Rectal smooth muscle tissue (tissue), 1 donor: ENCODE data around the gene KRT84.

ENCODE experiments used
- H3K27ac ChIP-seq: one replicate; pipeline ENCODE4 v1.7.0; 2013; ENCODE audit warnings: low read depth, low read length, inconsistent platforms
- H3K27me3 ChIP-seq: one replicate; pipeline ENCODE4 v1.7.0; 2013; ENCODE audit warnings: low read length; ENCODE audit not compliant: control insufficient read depth, insufficient read depth
- H3K36me3 ChIP-seq: one replicate; pipeline ENCODE4 v1.7.0; 2013; ENCODE audit warnings: low read length; ENCODE audit not compliant: control insufficient read depth, insufficient read depth
- H3K4me1 ChIP-seq: one replicate; pipeline ENCODE4 v1.7.0; 2013; ENCODE audit warnings: low read length; ENCODE audit not compliant: control insufficient read depth, insufficient read depth
- H3K4me3 ChIP-seq: one replicate; pipeline ENCODE4 v1.7.0; 2013; ENCODE audit warnings: low read length
- H3K9ac ChIP-seq: one replicate; pipeline ENCODE4 v1.7.0; 2013; ENCODE audit warnings: low read length

KRT84 gene

DNA sequence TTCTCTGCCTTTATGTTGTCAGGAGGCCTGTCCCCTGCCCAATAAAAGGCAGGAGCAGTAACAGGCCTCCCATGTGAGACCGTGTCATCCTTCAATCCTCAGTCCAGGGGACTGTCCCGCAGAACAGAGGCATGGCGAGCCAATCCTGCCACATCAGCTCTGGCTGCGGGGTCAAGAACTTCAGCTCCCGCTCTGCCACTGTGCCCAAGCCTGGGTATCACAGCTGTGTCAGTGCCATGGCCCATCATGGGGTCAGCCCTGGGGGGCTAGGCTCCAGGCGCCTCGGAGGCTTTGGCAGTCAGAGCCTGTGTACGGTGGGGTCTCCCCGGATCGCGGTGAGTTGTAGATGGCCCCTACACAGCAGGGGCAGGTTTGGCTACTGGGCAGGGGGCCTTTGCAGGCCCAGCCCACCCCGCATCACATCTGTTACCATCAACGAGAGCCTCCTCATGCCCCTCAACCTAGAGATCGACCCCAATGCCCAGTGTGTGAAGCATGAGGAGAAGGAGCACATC is 44.3 kb downstream of the KRT84 start:
- no peaks in the 10 kb centered on the region for H3K36me3 ChIP-seq
- no peak overlapping the region for H3K27ac ChIP-seq
- no peaks in the 10 kb centered on the region for H3K27me3 ChIP-seq
- H3K4me3 ChIP-seq = no peak overlapping the region
- no peak overlapping the region for H3K9ac ChIP-seq
- H3K4me1 ChIP-seq = no peaks in the 10 kb centered on the region

- Histone ChIP-seq H3K4me3 (no peak overlapping the region), H3K27ac (no peak overlapping the region), H3K36me3 (no peaks in the 10 kb centered on the region), H3K4me1 (no peaks in the 10 kb centered on the region), H3K27me3 (no peaks in the 10 kb centered on the region), H3K9ac (no peak overlapping the region)
These were observed 47.1 kb downstream of the KRT84 start for GRCh38 chr12:52338241-52338960.

DNA sequence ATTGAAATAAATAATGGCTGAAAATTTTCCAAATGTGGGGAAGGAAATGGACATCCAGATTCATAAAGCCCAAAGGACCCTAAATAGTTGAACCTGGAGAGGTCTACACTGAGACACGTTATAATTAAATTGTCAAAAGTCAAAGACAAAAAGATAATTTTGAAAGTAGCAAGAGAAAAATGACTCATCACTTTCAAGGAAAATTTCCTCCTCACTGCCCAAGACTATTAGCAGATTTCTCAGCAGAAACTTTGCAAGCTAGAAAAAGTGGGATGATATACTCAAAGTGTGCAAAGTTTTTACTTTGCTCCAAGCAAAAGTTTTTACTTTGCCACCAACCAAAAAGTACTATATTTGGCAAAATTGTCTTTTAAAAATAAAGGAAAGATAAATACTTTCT is 48.4 kb downstream of the KRT84 start:
- Histone ChIP-seq H3K4me1 (no peaks in the 10 kb centered on the region), H3K27me3 (no peaks in the 10 kb centered on the region), H3K9ac (no peak overlapping the region), H3K27ac (no peak overlapping the region), H3K36me3 (no peaks in the 10 kb centered on the region), H3K4me3 (no peak overlapping the region)

- Histone ChIP-seq H3K4me1 (no peaks in the 10 kb centered on the region), H3K4me3 (no peak overlapping the region), H3K27me3 (no peaks in the 10 kb centered on the region), H3K27ac (no peak overlapping the region), H3K36me3 (no peaks in the 10 kb centered on the region), H3K9ac (no peak overlapping the region)
These were observed 48.8 kb downstream of the KRT84 start for GRCh38 chr12:52336641-52337040.

DNA sequence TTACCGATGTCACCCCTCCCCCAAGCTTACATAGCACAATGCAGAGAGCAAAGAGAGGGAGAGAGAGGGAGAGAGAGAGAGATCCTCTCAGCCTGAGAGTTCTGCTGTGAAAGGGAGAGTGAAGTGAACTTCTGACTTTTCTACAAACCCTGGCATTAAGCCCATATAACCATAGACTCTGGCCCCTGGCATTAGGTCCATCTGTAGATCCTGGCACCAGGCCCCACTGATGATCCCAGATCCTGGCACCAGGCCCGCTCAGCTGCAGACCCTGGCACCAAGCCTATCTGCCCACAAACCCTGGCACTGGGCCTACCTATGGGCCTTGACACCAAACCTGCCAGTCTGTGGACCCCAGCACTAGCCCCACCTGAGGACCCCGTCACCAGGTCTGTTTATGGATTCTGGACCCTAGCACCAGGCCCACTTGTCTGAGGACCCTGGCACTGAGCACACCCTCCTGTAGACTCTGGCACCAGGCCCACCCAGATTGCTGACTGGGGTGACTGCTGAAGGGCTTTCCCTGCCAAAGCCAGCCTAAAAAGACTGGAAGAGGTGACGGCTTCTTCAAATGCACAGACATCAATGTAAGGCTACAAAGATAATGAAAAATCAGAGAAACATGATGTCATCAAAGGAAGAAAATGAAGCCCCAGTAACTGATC is 49.7 kb downstream of the KRT84 start:
- no peaks in the 10 kb centered on the region for H3K36me3 ChIP-seq
- H3K27ac ChIP-seq = no peak overlapping the region
- no peaks in the 10 kb centered on the region for H3K4me1 ChIP-seq
- no peaks in the 10 kb centered on the region for H3K27me3 ChIP-seq
- no peak overlapping the region for H3K4me3 ChIP-seq
- no peak overlapping the region for H3K9ac ChIP-seq

GRCh38 chr12:52334185-52334584 is 51.3 kb downstream of the KRT84 start:
- Histone ChIP-seq H3K9ac (no peak overlapping the region), H3K36me3 (no peaks in the 10 kb centered on the region), H3K27ac (no peak overlapping the region), H3K27me3 (no peaks in the 10 kb centered on the region), H3K4me1 (no peaks in the 10 kb centered on the region), H3K4me3 (no peak overlapping the region)

GRCh38 chr12:52333321-52333720 is 52.1 kb downstream of the KRT84 start:
- Histone ChIP-seq H3K9ac (no peak overlapping the region), H3K36me3 (no peaks in the 10 kb centered on the region), H3K4me3 (no peak overlapping the region), H3K27ac (no peak overlapping the region), H3K27me3 (no peaks in the 10 kb centered on the region), H3K4me1 (no peaks in the 10 kb centered on the region)

GRCh38 chr12:52332381-52332780 is 53.1 kb downstream of the KRT84 start:
- no peak overlapping the region for H3K4me3 ChIP-seq
- no peaks in the 10 kb centered on the region for H3K36me3 ChIP-seq
- H3K27me3 ChIP-seq = no peaks in the 10 kb centered on the region
- no peaks in the 10 kb centered on the region for H3K4me1 ChIP-seq
- no peak overlapping the region for H3K9ac ChIP-seq
- H3K27ac ChIP-seq = no peak overlapping the region

DNA sequence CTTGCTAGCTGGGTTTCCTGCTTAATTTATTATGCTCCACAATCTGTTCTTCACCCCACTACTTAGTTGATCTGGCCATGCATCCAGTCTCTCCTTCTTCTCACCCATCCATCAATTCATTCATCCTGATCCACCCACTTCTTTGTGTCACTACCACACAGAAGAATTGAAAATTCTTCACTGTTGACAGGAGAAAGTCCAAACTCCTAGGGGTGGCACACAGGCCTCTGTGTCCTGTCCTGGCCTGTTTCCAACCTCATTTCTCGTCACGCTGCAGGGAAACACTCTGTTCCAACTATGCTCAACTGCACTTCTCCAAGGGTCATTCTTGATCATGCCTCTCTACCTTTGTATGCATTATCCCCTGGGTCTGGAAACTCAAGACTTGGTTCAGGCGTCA is 53.6 kb downstream of the KRT84 start:
- Histone ChIP-seq H3K27ac (no peak overlapping the region), H3K4me1 (no peaks in the 10 kb centered on the region), H3K27me3 (no peaks in the 10 kb centered on the region), H3K4me3 (no peak overlapping the region), H3K36me3 (no peaks in the 10 kb centered on the region), H3K9ac (no peak overlapping the region)

GRCh38 chr12:52331039-52331438 is 54.4 kb downstream of the KRT84 start:
- H3K27me3 ChIP-seq = no peaks in the 10 kb centered on the region
- H3K4me1 ChIP-seq = no peaks in the 10 kb centered on the region

GRCh38 chr12:52327830-52328500 is 57.5 kb downstream of the KRT84 start:
- Histone ChIP-seq H3K4me3 (no peak overlapping the region), H3K4me1 (no peaks in the 10 kb centered on the region), H3K9ac (no peak overlapping the region), H3K27ac (no peak overlapping the region), H3K27me3 (no peaks in the 10 kb centered on the region), H3K36me3 (no peaks in the 10 kb centered on the region)

More at GRCh38 chr12:52331039-52331438, 54.4 kb downstream of the KRT84 start:
- H3K9ac ChIP-seq = no peak overlapping the region
- H3K36me3 ChIP-seq = no peaks in the 10 kb centered on the region
- no peak overlapping the region for H3K4me3 ChIP-seq
- no peak overlapping the region for H3K27ac ChIP-seq
